GM12878 (cell line): ENCODE results near the gene MAPK8IP1. TPM values are rescaled to one million over a fixed set of nuclear protein-coding genes. Genes with fewer than 3 reads are reported as not detected.

Experiments
- ATAC-seq: fragments of 200-7000 bp; cut with Tn5 transposase; 3 replicates; pipeline ENCODE4 v1.9.1; 2020; ENCODE audit warnings: mild to moderate bottlenecking, moderate library complexity
- BruUV-seq: library from RNA; stranded (reverse); fragments of 400-500 nt; replicated peaks from 2 replicates; lab custom pipeline; 2021; lab: Mats Ljungman, UMichigan
- CTCF ChIA-PET: fragments of 300-600 bp; sonication (Branson Sonifier 250); formaldehyde crosslinking; extraction: SDS; loops from one replicate; lab custom pipeline; 2021; ENCODE audit warnings: inconsistent platforms; lab: Yijun Ruan, JAX
- POLR2A ChIA-PET: fragments of 350-600 bp; formaldehyde crosslinking; extraction: SDS; loops from one replicate; lab custom pipeline; 2021; ENCODE audit warnings: inconsistent platforms; lab: Charles Lee
- RAD21 ChIA-PET: fragments of 300-600 bp; sonication (Branson Sonifier 250); formaldehyde crosslinking; loops from one replicate; lab custom pipeline; 2023; ENCODE audit warnings: antibody characterized with exemption; ENCODE audit not compliant: unreplicated experiment; lab: Charles Lee
- SMC1A ChIA-PET: fragments of 300-600 bp; sonication (Branson Sonifier 250); formaldehyde crosslinking; loops from one replicate; lab custom pipeline; 2023; ENCODE audit not compliant: unreplicated experiment, uncharacterized antibody; lab: Charles Lee
- DNase-seq: peaks from one replicate; pipeline ENCODE4 v3.0.0-alpha.2; 2011; ENCODE audit warnings: low read depth, low spot score
- FAIRE-seq: peaks from 3 replicates; lab custom pipeline; 2011; peaks lifted over from hg19 to GRCh38; lab: Jason Lieb, UNC
- H2AFZ ChIP-seq: 2 replicates; pipeline ENCODE4 v1.6.0; 2011; ENCODE audit warnings: low read depth, low read length, control low read depth; ENCODE audit not compliant: control insufficient read depth
- H3K27ac ChIP-seq: 2 replicates; pipeline ENCODE4 v1.5.1; 2011; ENCODE audit warnings: control low read depth; ENCODE audit not compliant: control insufficient read depth, insufficient read depth
- H3K27me3 ChIP-seq, 2 experiments: replicated peaks in 1 of 2; 2 replicates each; pipeline versions ENCODE4 v1.6.0 to v1.6.1; 2011; ENCODE audit warnings: low read length in 1 of 2; ENCODE audit not compliant: control insufficient read depth in 2 of 2, insufficient read depth in 2 of 2
- H3K36me3 ChIP-seq, 2 experiments: 2 replicates each; pipeline ENCODE4 v1.5.1; 2011; ENCODE audit warnings: low read length in 1 of 2; ENCODE audit not compliant: control insufficient read depth in 2 of 2, insufficient read depth in 2 of 2
- H3K4me1 ChIP-seq: 2 replicates; pipeline ENCODE4 v1.6.1; 2011; ENCODE audit warnings: mild to moderate bottlenecking, low read length, moderate library complexity, mixed read lengths; ENCODE audit not compliant: control insufficient read depth, insufficient read depth
- H3K4me2 ChIP-seq: 2 replicates; pipeline ENCODE4 v1.6.0; 2011; ENCODE audit warnings: control low read depth; ENCODE audit not compliant: control insufficient read depth, insufficient read depth
- H3K4me3 ChIP-seq: fragments of 200-600 bp; sonication (generic); 2 replicates; pipeline ENCODE4 v1.5.1; 2016
- H3K79me2 ChIP-seq: 2 replicates; pipeline ENCODE4 v1.6.0; 2011; ENCODE audit warnings: low read length; ENCODE audit not compliant: control insufficient read depth, insufficient read depth
- H3K9ac ChIP-seq: 2 replicates; pipeline ENCODE4 v1.8.0; 2011; ENCODE audit warnings: low read length, control low read depth, mixed read lengths; ENCODE audit not compliant: control insufficient read depth, insufficient read depth
- H3K9me3 ChIP-seq: replicated peaks from 3 replicates; pipeline ENCODE4 v1.5.1; 2011; ENCODE audit warnings: mild to moderate bottlenecking, low read length; ENCODE audit not compliant: control insufficient read depth, insufficient read depth
- H4K20me1 ChIP-seq: 2 replicates; pipeline ENCODE4 v1.6.0; 2011; ENCODE audit not compliant: control insufficient read depth, insufficient read depth
- CREB1 ChIP-seq: IDR thresholded peaks from 2 replicates; pipeline ENCODE4 v1.6.1; 2012; ENCODE audit warnings: low read depth, mild to moderate bottlenecking, inconsistent platforms
- E2F8 ChIP-seq: fragments of 450-650 bp; IDR thresholded peaks from 2 replicates; pipeline ENCODE4 v1.6.1; 2018; ENCODE audit warnings: mild to moderate bottlenecking, low read depth, moderate library complexity; ENCODE audit not compliant: partially characterized antibody
- HSF1 ChIP-seq: fragments of 150-350 bp; IDR thresholded peaks from 2 replicates; pipeline ENCODE4 v1.6.1; 2014; ENCODE audit warnings: mild to moderate bottlenecking, low read depth, low read length
- JUND ChIP-seq: IDR thresholded peaks from 2 replicates; pipeline ENCODE4 v1.6.1; 2012; ENCODE audit warnings: low read depth, mild to moderate bottlenecking, low read length, improper control_type of control experiment, moderate library complexity
- NBN ChIP-seq: fragments of 450-650 bp; IDR thresholded peaks from 2 replicates; pipeline ENCODE4 v1.6.1; 2016
- NFYA ChIP-seq: IDR thresholded peaks from 2 replicates; pipeline ENCODE4 v1.6.1; 2011; ENCODE audit warnings: low read depth, mild to moderate bottlenecking, low read length, improper control_type of control experiment, borderline replicate concordance
- SKIL ChIP-seq: fragments of 450-650 bp; IDR thresholded peaks from 2 replicates; pipeline ENCODE4 v1.6.1; 2017; ENCODE audit warnings: mild to moderate bottlenecking, low read depth, inconsistent platforms; ENCODE audit not compliant: poor library complexity, severe bottlenecking
- SMAD1 ChIP-seq: fragments of 450-650 bp; IDR thresholded peaks from 2 replicates; pipeline ENCODE4 v1.6.1; 2018; ENCODE audit warnings: mild to moderate bottlenecking, low read depth; ENCODE audit not compliant: partially characterized antibody
- TARDBP ChIP-seq: IDR thresholded peaks from 2 replicates; pipeline ENCODE4 v1.6.1; 2016; ENCODE audit warnings: borderline replicate concordance
- TCF7 ChIP-seq: IDR thresholded peaks from 2 replicates; pipeline ENCODE4 v1.6.1; 2014; ENCODE audit warnings: antibody characterized with exemption, borderline replicate concordance
- ZBTB11 ChIP-seq: fragments of 450-650 bp; formaldehyde crosslinking; IDR thresholded peaks from 2 replicates; pipeline ENCODE4 v1.5.0; 2022; ENCODE audit warnings: mild to moderate bottlenecking, missing genetic modification characterization
- ZZZ3 ChIP-seq: IDR thresholded peaks from 2 replicates; pipeline ENCODE4 v1.6.1; 2011; ENCODE audit warnings: low read depth; ENCODE audit not compliant: control insufficient read depth, insufficient read length
- WGBS: methylation state at CpG from one replicate; pipeline ENCODE4 v1.1.6; 2016; ENCODE audit warnings: low lambda C conversion rate; ENCODE audit not compliant: insufficient replicate concordance, insufficient coverage; ENCODE audit errors: missing lambda C conversion rate; 5-methylcytosine and 5-hydroxymethylcytosine counted together
- in situ Hi-C: fragments of 300-500 bp; cut with MboI; formaldehyde crosslinking; loops from 9 replicates; pipeline ENCODE4 v1.14.3; 2018; ENCODE audit warnings: mixed read lengths
- intact Hi-C: fragments of 100-400 bp; cut with micrococcal nuclease; formaldehyde crosslinking; loops from one replicate; pipeline ENCODE4 v1.14.2; 2022; ENCODE audit not compliant: unreplicated experiment
- polyA plus RNA-seq, 11 experiments: library from polyadenylated mRNA; depleted of rRNA in 4 of 11; unstranded in 6 of 11; stranded (reverse) in 5 of 11; fragments of >200 nt; fragmentation: Nextera tagmentation in 4 of 11; fragmentation: Illumina TruSeq in 1 of 11; extraction: Ambion mirVana in 4 of 11; extraction: Trizol in 1 of 11; gene quantifications; 1 replicate in 1 of 11; 2 replicates in 10 of 11; pipeline versions ENCODE4 v1.2.1 to v1.2.3, GENCODE V29; 2011 to 2016; ENCODE audit warnings: inconsistent platforms in 2 of 11, missing spikeins in 2 of 11, low read depth in 1 of 11
- total RNA-seq, 4 experiments: library from RNA; depleted of rRNA in 3 of 4; stranded (reverse); fragments of >200 nt in 3 of 4; fragmentation: Illumina TruSeq in 1 of 4; extraction: Trizol in 1 of 4; gene quantifications; 2 replicates each; pipeline versions ENCODE4 v1.2.1 to v1.2.3, GENCODE V29; 2013 to 2021

The MAPK8IP1 gene
- total and polyA plus RNA-seq, 10 of the 15 experiments (the other 5 are each of a cell fraction or from before 2014, with no cell fraction given) = 0.04 to 0.44 (median 0.11) TPM; not detected in 2

GRCh38 chr11:45917623-45918330 is 32.3 kb downstream of the MAPK8IP1 start, which contains the start of gene PEX16:
PEX16 (minus strand) TSS chr11:45917877; CDS start chr11:45917811, 66 bp downstream.
- Histone ChIP-seq H2AFZ (peak within 1 kb of the TSS; percentile 98), H3K79me2 (peaks cover 16% of the 10 kb centered on the region), H3K4me1 (peaks cover 18% of the 10 kb centered on the region), H3K27me3 (peaks cover 2 to 4% of the 10 kb centered on the region in 2 experiments; a peak in 3 of 4 replicates), H3K9ac (peak within 1 kb of the TSS; percentile 99), H3K9me3 (no peaks in the 10 kb centered on the region), H3K27ac (peak within 1 kb of the TSS; percentile 92), H3K4me2 (peak within 1 kb of the TSS; percentile 100), H3K4me3 (peak within 1 kb of the TSS; percentile 99), H4K20me1 (no peaks in the 10 kb centered on the region), H3K36me3 (peaks cover 12 to 15% of the 10 kb centered on the region in 2 experiments)
- in situ Hi-C loops = no loop called here
- RAD21 ChIA-PET = interaction anchor here (0.6 to 2.8 kb wide), 13 partner anchors 13 to 146 kb away, joined by 3 to 29 read pairs (median 4); partner anchors contain the start of genes CRY2 and SLC35C1
- POLR2A ChIA-PET = interaction anchor here (0.8 to 2.6 kb wide), 11 partner anchors 9 to 108 kb away, joined by 3 to 27 read pairs (median 4); partner anchors contain the start of gene CRY2
- 2% methylated on average over 45 of the region's 45 CpGs for WGBS
- intact Hi-C loops = loop anchor here (1.0 to 2.0 kb wide), 2 partner anchors 13 to 71 kb away; partner anchors contain the start of gene CRY2
- DNase-seq = peak; percentile 94
- CTCF ChIA-PET = interaction anchor here (0.5 to 2.4 kb wide), 10 partner anchors 12 to 565 kb away, joined by 3 to 12 read pairs (median 3); no protein-coding TSS in a partner anchor
- SMC1A ChIA-PET = interaction anchor here (0.7 to 2.8 kb wide), 8 partner anchors 13 to 86 kb away, joined by 3 to 31 read pairs (median 4); partner anchors contain the start of gene CRY2
- ATAC-seq = peak; percentile 92
- BruUV-seq = no TSS peak
- peak; percentile 100 for FAIRE-seq
- TF ChIP-seq JUND (no peak), NFYA (no peak), ZBTB11 (CRISPR knock-in tag) (0 out of 2 replicates have a peak, but pooled peaks have one; percentile 30), SMAD1 (no peak), HSF1 (no peak), TARDBP (no peak), CREB1 (peak; percentile 72), E2F8 (peak; percentile 94), ZZZ3 (no peak), NBN (0 out of 2 replicates have a peak, but pooled peaks have one; percentile 49), TCF7 (no peak), SKIL (no peak)
